SK-N-SH (cell line): ENCODE data around the gene ELMOD1. TPM values are rescaled to one million over a fixed set of nuclear protein-coding genes. Genes with fewer than 3 reads are reported as not detected.
"Not testable (repeated sequence)": the region's sequence is repeated elsewhere in the genome, so short reads cannot be mapped to it uniquely, and the experiment has no call there.

Experiments used
- CTCF ChIA-PET: fragments of 300-600, 350-600 bp; formaldehyde crosslinking; extraction: SDS; loops from one replicate; lab custom pipeline; 2021; lab: Yijun Ruan, JAX
- POLR2A ChIA-PET: fragments of 350-600 bp; sonication (Branson Sonifier 250); formaldehyde crosslinking; extraction: SDS; loops from one replicate; lab custom pipeline; 2020; ENCODE audit warnings: antibody characterized with exemption, inconsistent platforms; lab: Yijun Ruan, JAX
- DNase-seq: peaks from one replicate; pipeline ENCODE4 v3.0.0; 2012
- H2AFZ ChIP-seq: fragments of 200-600 bp; sonication (generic); 2 replicates; pipeline ENCODE4 v1.8.1; 2016; ENCODE audit warnings: antibody characterized with exemption, mild to moderate bottlenecking, low read depth
- H3F3A ChIP-seq: fragments of 200-600 bp; sonication (generic); replicated peaks from 2 replicates; pipeline ENCODE3; 2016; ENCODE audit warnings: antibody characterized with exemption, mild to moderate bottlenecking; ENCODE audit not compliant: insufficient read depth
- H3K27ac ChIP-seq, 2 experiments: fragments of 200-500 bp in 1 of 2; fragments of 200-600 bp in 1 of 2; sonication (Bioruptor generic) in 1 of 2; sonication (generic), shearing (Covaris generic) in 1 of 2; 2 replicates each; pipeline versions ENCODE4 v1.5.1 to v1.6.1; 2014 to 2016; ENCODE audit warnings: low read depth in 2 of 2, inconsistent platforms in 1 of 2, low read length in 1 of 2, mild to moderate bottlenecking in 1 of 2, mixed read lengths in 1 of 2
- H3K27me3 ChIP-seq: fragments of 200-600 bp; sonication (generic), shearing (Covaris generic); 2 replicates; pipeline ENCODE4 v1.6.1; 2016; ENCODE audit warnings: mixed run types; ENCODE audit not compliant: insufficient read depth
- H3K36me3 ChIP-seq, 2 experiments: fragments of 200-500 bp in 1 of 2; fragments of 200-600 bp in 1 of 2; sonication (Bioruptor generic) in 1 of 2; sonication (generic) in 1 of 2; replicated peaks in 1 of 2; 2 replicates each; pipeline versions ENCODE3 to v1.5.1; 2014 to 2016; ENCODE audit warnings: low read length in 1 of 2, mild to moderate bottlenecking in 1 of 2; ENCODE audit not compliant: insufficient read depth in 2 of 2, control insufficient read depth in 1 of 2
- H3K4me1 ChIP-seq, 2 experiments: fragments of 200-500 bp in 1 of 2; fragments of 200-600 bp in 1 of 2; sonication (Bioruptor generic) in 1 of 2; sonication (generic), shearing (Covaris generic) in 1 of 2; 2 replicates each; pipeline versions ENCODE4 v1.5.1 to v1.6.1; 2014 to 2016; ENCODE audit warnings: low read depth in 1 of 2, low read length in 1 of 2, mixed run types in 1 of 2; ENCODE audit not compliant: insufficient read depth in 2 of 2, control insufficient read depth in 1 of 2
- H3K4me2 ChIP-seq: fragments of 200-600 bp; sonication (generic), shearing (Covaris generic); 2 replicates; pipeline ENCODE4 v1.6.1; 2017; ENCODE audit warnings: mixed run types
- H3K4me3 ChIP-seq, 2 experiments: fragments of 200-500 bp in 1 of 2; fragments of 200-600 bp in 1 of 2; sonication (Bioruptor generic) in 1 of 2; sonication (generic), shearing (Covaris generic) in 1 of 2; 2 replicates each; pipeline versions ENCODE4 v1.5.1 to v1.8.1; 2014 to 2016; ENCODE audit warnings: low read depth in 2 of 2, inconsistent platforms in 1 of 2, low read length in 1 of 2, mild to moderate bottlenecking in 1 of 2, mixed read lengths in 1 of 2, moderate library complexity in 1 of 2
- H3K79me2 ChIP-seq: fragments of 200-600 bp; sonication (generic); 2 replicates; pipeline ENCODE4 v1.8.1; 2017; ENCODE audit warnings: mild to moderate bottlenecking; ENCODE audit not compliant: insufficient read depth
- H3K9ac ChIP-seq: fragments of 200-600 bp; sonication (generic); 2 replicates; pipeline ENCODE4 v1.6.1; 2017; ENCODE audit warnings: mixed run types
- H3K9me2 ChIP-seq: fragments of 200-600 bp; sonication (generic); 2 replicates; pipeline ENCODE4 v1.6.1; 2017; ENCODE audit warnings: mixed run types
- H3K9me3 ChIP-seq: fragments of 200-600 bp; sonication (generic); 2 replicates; pipeline ENCODE4 v1.6.1; 2017; ENCODE audit warnings: mixed run types, mild to moderate bottlenecking, moderate library complexity
- H4K20me1 ChIP-seq: fragments of 200-600 bp; sonication (generic); 2 replicates; pipeline ENCODE4 v1.6.1; 2017; ENCODE audit warnings: mild to moderate bottlenecking, mixed run types; ENCODE audit not compliant: insufficient read depth
- CTCF ChIP-seq: fragments of 200-600 bp; sonication (generic); IDR thresholded peaks from 2 replicates; pipeline ENCODE4 v1.6.1; 2017; ENCODE audit warnings: antibody characterized with exemption, mild to moderate bottlenecking, moderate library complexity
- EP300 ChIP-seq, 2 experiments: IDR thresholded peaks; 2 replicates each; pipeline versions ENCODE4 v1.4.0 to v1.6.1; 2012; ENCODE audit warnings: borderline replicate concordance in 1 of 2, low read depth in 1 of 2, low read length in 1 of 2
- FOXJ3 ChIP-seq: sonication (generic); formaldehyde crosslinking; IDR thresholded peaks from 2 replicates; pipeline ENCODE4 v1.5.1; 2020; ENCODE audit warnings: mild to moderate bottlenecking, missing genetic modification reagents
- FOXM1 ChIP-seq: IDR thresholded peaks from 2 replicates; pipeline ENCODE4 v1.4.0; 2012; ENCODE audit warnings: low read depth, mild to moderate bottlenecking
- GABPA ChIP-seq: IDR thresholded peaks from 2 replicates; pipeline ENCODE4 v1.4.0; 2012; ENCODE audit warnings: low read depth, mild to moderate bottlenecking
- MXI1 ChIP-seq: IDR thresholded peaks from 2 replicates; pipeline ENCODE4 v1.6.1; 2012; ENCODE audit warnings: mild to moderate bottlenecking, low read depth, low read length, improper control_type of control experiment
- NRF1 ChIP-seq: IDR thresholded peaks from 2 replicates; pipeline ENCODE4 v1.6.1; 2012; ENCODE audit warnings: low read depth, mild to moderate bottlenecking, low read length
- POLR2AphosphoS5 ChIP-seq: IDR thresholded peaks from 2 replicates; pipeline ENCODE4 v1.6.1; 2012; ENCODE audit warnings: low read depth, low read length
- RAD21 ChIP-seq: IDR thresholded peaks from 2 replicates; pipeline ENCODE4 v1.6.1; 2012; ENCODE audit warnings: mild to moderate bottlenecking, low read length
- RCOR1 ChIP-seq: fragments of 150-350 bp; IDR thresholded peaks from 2 replicates; pipeline ENCODE4 v1.6.1; 2017; ENCODE audit warnings: antibody characterized with exemption, low read length
- RFX5 ChIP-seq: IDR thresholded peaks from 2 replicates; pipeline ENCODE4 v1.6.1; 2012; ENCODE audit warnings: mild to moderate bottlenecking, improper control_type of control experiment, low read length
- RXRA ChIP-seq: IDR thresholded peaks from 2 replicates; pipeline ENCODE4 v1.4.0; 2012; ENCODE audit warnings: low read depth, mild to moderate bottlenecking, borderline replicate concordance
- SMC3 ChIP-seq: IDR thresholded peaks from 2 replicates; pipeline ENCODE4 v1.6.1; 2012; ENCODE audit warnings: low read depth, low read length, improper control_type of control experiment
- TAF1 ChIP-seq: IDR thresholded peaks from 2 replicates; pipeline ENCODE4 v1.6.1; 2012; ENCODE audit warnings: low read depth, mild to moderate bottlenecking, low read length, moderate library complexity, borderline replicate concordance
- TCF12 ChIP-seq: IDR thresholded peaks from 2 replicates; pipeline ENCODE4 v1.4.0; 2012
- USF1 ChIP-seq: IDR thresholded peaks from 2 replicates; pipeline ENCODE4 v1.4.0; 2012; ENCODE audit warnings: low read depth, borderline replicate concordance
- YY1 ChIP-seq: IDR thresholded peaks from 2 replicates; pipeline ENCODE4 v1.4.0; 2012; ENCODE audit warnings: low read depth, mild to moderate bottlenecking
- WGBS: methylation state at CpG from one replicate; pipeline ENCODE4 v1.1.6; 2017; ENCODE audit warnings: low lambda C conversion rate; 5-methylcytosine and 5-hydroxymethylcytosine counted together
- polyA plus RNA-seq, 3 experiments: library from polyadenylated mRNA; depleted of rRNA; stranded (reverse); fragments of >200 nt; gene quantifications; 2 replicates each; pipeline ENCODE4 v1.2.3, GENCODE V29; 2012

The ELMOD1 gene
- polyA plus RNA-seq, 1 of the 3 experiments (the other 2 are of a cell fraction): not detected

- no peak for DNase-seq
- no peaks in the 10 kb centered on the region for H3K36me3 ChIP-seq
- no peaks in the 10 kb centered on the region for H3F3A ChIP-seq
- no peaks in the 10 kb centered on the region for H3K79me2 ChIP-seq
- no peaks in the 10 kb centered on the region for H3K27me3 ChIP-seq
- H3K9me2 ChIP-seq: no peaks in the 10 kb centered on the region
- no peak overlapping the region for H2AFZ ChIP-seq
- WGBS: 33% methylated on average over 1 of the region's 1 CpG
- H3K9ac ChIP-seq: no peak overlapping the region
- H3K4me2 ChIP-seq: no peak overlapping the region
- ChIA-PET CTCF (interaction anchor here (0.8 to 7.3 kb wide), 3 partner anchors 10 to 115 kb away, joined by 3 to 64 read pairs (median 3); no protein-coding TSS in a partner anchor), POLR2A (no interaction called here)
- no peak overlapping the region for H3K27ac ChIP-seq
- no peaks in the 10 kb centered on the region for H4K20me1 ChIP-seq
- H3K4me3 ChIP-seq: no peak overlapping the region
- no peak for TF ChIP-seq USF1
- no peak for TF ChIP-seq TCF12
- TF ChIP-seq RXRA: no peak
- no peak for TF ChIP-seq FOXJ3 (CRISPR knock-in tag)
- no peak for TF ChIP-seq RCOR1
- TF ChIP-seq SMC3: no peak
- TF ChIP-seq YY1: no peak
- no peak for TF ChIP-seq RFX5
- no peak for TF ChIP-seq MXI1
- TF ChIP-seq FOXM1: no peak
- no peak for TF ChIP-seq TAF1
- TF ChIP-seq GABPA: no peak
- no peak for TF ChIP-seq POLR2AphosphoS5
- TF ChIP-seq EP300 (IDR thresholded peaks at IDR 0.05; ENCODE audit: borderline replicate concordance in 1 of 2, low read depth in 1 of 2, low read length in 1 of 2): no peak
- TF ChIP-seq NRF1: no peak
- TF ChIP-seq CTCF: no peak
- H3K4me1 ChIP-seq: peaks cover 0 to under 1% of the 10 kb centered on the region in 2 experiments; a peak in 1 of 4 replicates
- H3K9me3 ChIP-seq: no peaks in the 10 kb centered on the region
Measured at GRCh38 chr11:107573438-107573837, 17.5 kb upstream of the ELMOD1 start.

GRCh38 chr11:107576497-107577345 is 14.2 kb upstream of the ELMOD1 start:
- H3K4me3 ChIP-seq, POLR2A ChIA-PET, H2AFZ ChIP-seq, H3K4me1 ChIP-seq, H4K20me1 ChIP-seq, H3K9ac ChIP-seq, H3K4me2 ChIP-seq, H3K27me3 ChIP-seq, H3K9me3 ChIP-seq, H3K9me2 ChIP-seq, H3K36me3 ChIP-seq, H3F3A ChIP-seq, H3K27ac ChIP-seq, H3K79me2 ChIP-seq: not testable (repeated sequence)
- WGBS: 34% methylated on average over 2 of the region's 2 CpGs
- DNase-seq: peak; percentile 61
- TF ChIP-seq CTCF: peak; percentile 86
- peak; percentile 74 for TF ChIP-seq RAD21
- TF ChIP-seq SMC3: peak; percentile 76
- CTCF ChIA-PET: interaction anchor here (0.6 to 7.3 kb wide), 15 partner anchors 8 to 201 kb away, joined by 3 to 64 read pairs (median 4); partner anchors contain the start of genes ALKBH8 and ELMOD1
